GM18867 (cell line): Measurements from ENCODE around the gene GDF10.

Source experiments
- ATAC-seq: cut with Tn5 transposase; IDR thresholded peaks from one replicate; pipeline ENCODE4 v1.9.1; 2021; ENCODE audit warnings: mild to moderate bottlenecking, moderate library complexity; ENCODE audit not compliant: unreplicated experiment

GDF10 gene

GRCh38 chr10:47290338-47290737 is 9.7 kb upstream of the GDF10 start:
- no peak for ATAC-seq

GRCh38 chr10:47291682-47292081 is 8.3 kb upstream of the GDF10 start:
- ATAC-seq: no peak

- ATAC-seq: no peak
These were observed 5.9 kb upstream of the GDF10 start for GRCh38 chr10:47294057-47294456.

GRCh38 chr10:47294501-47294900 is 5.5 kb upstream of the GDF10 start:
- ATAC-seq: no peak

- ATAC-seq: no peak
These were observed 4.6 kb upstream of the GDF10 start for GRCh38 chr10:47295411-47295810.

GRCh38 chr10:47296156-47296894 is 3.7 kb upstream of the GDF10 start:
- ATAC-seq: no peak

- no peak for ATAC-seq
These were observed 3.1 kb upstream of the GDF10 start for GRCh38 chr10:47296941-47297340.

- ATAC-seq: no peak
These were observed 2.0 kb upstream of the GDF10 start for GRCh38 chr10:47297866-47298540.

- ATAC-seq: no peak
These were observed 1.3 kb upstream of the GDF10 start for GRCh38 chr10:47298715-47299114.

- no peak for ATAC-seq
These were observed 483 bp downstream of the GDF10 start for GRCh38 chr10:47300429-47300931.

- no peak for ATAC-seq
These were observed 1.8 kb downstream of the GDF10 start for GRCh38 chr10:47301833-47302232.

- no peak for ATAC-seq
These were observed 3.1 kb downstream of the GDF10 start for GRCh38 chr10:47303105-47303504.

- ATAC-seq: no peak
These were observed 3.9 kb downstream of the GDF10 start for GRCh38 chr10:47303866-47304265.

- ATAC-seq: no peak
These were observed 5.6 kb downstream of the GDF10 start for GRCh38 chr10:47305566-47305965.

- ATAC-seq: no peak
These were observed 6.6 kb downstream of the GDF10 start for GRCh38 chr10:47306387-47307210.

GRCh38 chr10:47307381-47307780 is 7.4 kb downstream of the GDF10 start:
- ATAC-seq: no peak

GRCh38 chr10:47308775-47309174 is 8.8 kb downstream of the GDF10 start:
- no peak for ATAC-seq

GRCh38 chr10:47309408-47310089 is 9.6 kb downstream of the GDF10 start:
- ATAC-seq: no peak

GRCh38 chr10:47310090-47310505 is 10.1 kb downstream of the GDF10 start:
- ATAC-seq: no peak

- ATAC-seq: no peak
These were observed 11.4 kb downstream of the GDF10 start for GRCh38 chr10:47311193-47311931.
